A549 (cell line): ENCODE results near the gene EVI5L.
"Not testable (repeated sequence)": the region's sequence is repeated elsewhere in the genome, so short reads cannot be mapped to it uniquely, and the experiment has no call there.

Source experiments
- CTCF ChIP-seq: fragments of >200 bp; sonication (Bioruptor Twin); formaldehyde crosslinking; IDR thresholded peaks from 3 replicates; pipeline ENCODE4 v1.5.1; 2016
- EP300 ChIP-seq, 2 experiments: fragments of >200 bp; sonication (Bioruptor Twin); formaldehyde crosslinking; IDR thresholded peaks; 2 replicates in 1 of 2; 3 replicates in 1 of 2; pipeline ENCODE4 v1.6.1; 2016 to 2017
- MAFK ChIP-seq: fragments of 450-650 bp; IDR thresholded peaks from 2 replicates; pipeline ENCODE4 v1.6.1; 2014; ENCODE audit not compliant: partially characterized antibody
- MAX ChIP-seq: IDR thresholded peaks from 2 replicates; pipeline ENCODE4 v1.6.1; 2012
- MAZ ChIP-seq: fragments of 150-350 bp; IDR thresholded peaks from 2 replicates; pipeline ENCODE4 v1.6.1; 2014; ENCODE audit warnings: antibody characterized with exemption, low read depth, low read length, borderline replicate concordance
- POLR2A ChIP-seq: IDR thresholded peaks from 2 replicates; pipeline ENCODE4 v1.6.1; 2012; ENCODE audit warnings: mild to moderate bottlenecking, low read length
- POLR2AphosphoS2 ChIP-seq: conservative IDR thresholded peaks from 2 replicates; pipeline ENCODE4 v1.6.1; 2012; ENCODE audit warnings: low read length, improper control_type of control experiment, inconsistent platforms
- RAD21 ChIP-seq, 2 experiments: fragments of >200 bp in 1 of 2; sonication (Bioruptor Twin) in 1 of 2; formaldehyde crosslinking in 1 of 2; IDR thresholded peaks in 1 of 2; conservative IDR thresholded peaks in 1 of 2; 2 replicates in 1 of 2; 3 replicates in 1 of 2; pipeline ENCODE4 v1.6.1; 2012 to 2018; ENCODE audit warnings: inconsistent platforms in 1 of 2
- RCOR1 ChIP-seq: fragments of 150-350 bp; IDR thresholded peaks from 2 replicates; pipeline ENCODE4 v1.6.1; 2014; ENCODE audit warnings: antibody characterized with exemption, low read length, low read depth
- RFX5 ChIP-seq: fragments of 450-650 bp; IDR thresholded peaks from 2 replicates; pipeline ENCODE4 v1.7.1; 2014; ENCODE audit warnings: antibody characterized with exemption, mild to moderate bottlenecking, moderate library complexity
- USF2 ChIP-seq: fragments of 450-650 bp; IDR thresholded peaks from 2 replicates; pipeline ENCODE4 v1.6.1; 2014; ENCODE audit warnings: antibody characterized with exemption
- ZC3H11A ChIP-seq: fragments of 450-650 bp; IDR thresholded peaks from 2 replicates; pipeline ENCODE4 v1.6.1; 2014; ENCODE audit warnings: antibody characterized with exemption, mild to moderate bottlenecking

GRCh38 chr19:7792701-7793100 is 37.3 kb upstream of the EVI5L start:
- not testable (repeated sequence) for TF ChIP-seq CTCF; EP300 (IDR thresholded peaks at IDR 0.05); POLR2AphosphoS2; RAD21 (conservative IDR thresholded peaks at IDR 0.05 in 1 of 2, IDR thresholded peaks at IDR 0.05 in 1 of 2); USF2; RFX5; POLR2A; MAFK; MAX; ZC3H11A; RCOR1; MAZ
